Measurements from ENCODE around the gene AIF1L.

AIF1L gene

GRCh38 chr9:131096269-131097125 lies at the start of gene AIF1L:
TSS of gene AIF1L (plus strand) at chr9:131096531. CDS start at chr9:131096630, 99 bp downstream.
- peak; percentile 86 for DNase-seq

- DNase-seq = peak; percentile 79
Observed at GRCh38 chr9:131046581-131047202, 49.6 kb upstream of the AIF1L start.

DNA sequence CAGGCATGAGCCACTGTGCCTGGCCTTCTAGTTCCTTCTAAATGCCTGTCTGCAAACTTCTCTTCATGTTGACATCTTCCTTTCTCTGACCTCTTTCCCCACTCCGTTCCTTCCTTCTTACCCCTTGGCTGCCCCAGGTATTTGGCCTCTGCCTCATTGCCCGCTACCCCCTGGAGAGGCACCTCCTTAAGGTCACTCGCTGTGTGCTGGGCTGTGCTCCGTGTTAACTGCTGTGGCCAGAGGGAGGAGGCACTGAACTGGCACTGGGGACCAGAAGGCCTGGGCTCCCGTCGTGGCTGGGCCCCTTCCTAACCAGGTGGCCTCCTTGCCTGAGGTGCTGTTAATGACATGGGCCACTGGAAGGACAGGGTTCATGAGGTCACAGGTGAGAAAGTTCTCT lies 48.0 kb upstream of the AIF1L start:
- no peak for DNase-seq

- no peak for DNase-seq
Observed at GRCh38 chr9:131048820-131049219, 47.5 kb upstream of the AIF1L start.

- no peak for DNase-seq
Observed at GRCh38 chr9:131049829-131050715, 46.3 kb upstream of the AIF1L start.

DNA sequence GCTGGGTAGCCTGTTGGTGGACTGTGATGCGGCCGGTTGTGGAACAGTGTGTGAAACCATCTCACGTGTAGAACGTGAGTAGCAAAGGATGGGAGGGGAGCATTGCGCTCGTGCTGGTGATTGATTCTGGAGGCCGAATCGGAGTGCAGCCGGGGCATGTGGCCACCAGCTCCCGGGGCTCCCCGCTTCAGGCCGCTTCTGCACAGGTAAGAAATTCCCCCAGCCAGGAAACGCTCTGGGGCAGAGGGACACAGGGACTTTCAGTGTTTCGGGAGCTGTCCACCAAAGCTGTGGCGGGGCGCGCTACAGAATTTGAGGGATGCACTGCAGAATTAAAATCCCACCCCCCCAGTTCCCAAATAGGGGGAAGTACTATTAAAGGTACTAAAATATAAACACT lies 45.5 kb upstream of the AIF1L start:
- no peak for DNase-seq

GRCh38 chr9:131051592-131052517 lies 44.5 kb upstream of the AIF1L start:
- no peak for DNase-seq

GRCh38 chr9:131053896-131054295 lies 42.4 kb upstream of the AIF1L start:
- DNase-seq = no peak

- no peak for DNase-seq
Observed at GRCh38 chr9:131056781-131057506, 39.4 kb upstream of the AIF1L start.

DNA sequence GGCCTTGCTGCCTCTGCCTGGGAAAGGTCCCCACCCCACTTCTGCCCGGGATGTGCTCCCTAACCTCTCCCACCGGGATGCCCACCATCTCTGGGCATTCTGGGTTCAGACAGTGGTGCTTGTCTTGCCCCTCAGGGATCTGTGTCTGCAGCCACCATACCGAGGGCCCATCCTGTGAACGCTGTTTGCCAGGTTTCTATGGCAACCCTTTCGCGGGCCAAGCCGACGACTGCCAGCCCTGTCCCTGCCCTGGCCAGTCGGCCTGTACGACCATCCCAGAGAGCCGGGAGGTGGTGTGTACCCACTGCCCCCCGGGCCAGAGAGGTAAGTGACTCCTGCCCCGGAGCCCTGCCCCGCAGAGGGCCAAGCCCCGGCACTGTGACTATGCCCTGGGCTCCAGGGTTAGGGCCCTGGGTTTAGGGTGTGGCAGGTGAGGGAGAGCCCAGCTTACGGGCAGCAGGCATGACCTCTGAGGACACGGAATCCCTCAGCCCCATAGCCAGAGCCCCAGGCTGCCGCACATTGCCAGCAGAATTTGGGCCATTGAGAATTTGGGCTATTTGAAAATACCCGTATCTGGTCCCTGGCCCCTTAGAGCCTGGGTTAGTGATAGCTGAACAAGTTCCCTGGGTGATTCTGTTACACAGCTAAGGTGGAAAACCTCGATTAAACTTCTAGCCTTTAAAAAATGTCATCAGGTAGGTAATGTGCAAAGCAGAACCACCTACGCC lies 35.3 kb upstream of the AIF1L start:
- DNase-seq = no peak

GRCh38 chr9:131062969-131063368 lies 33.4 kb upstream of the AIF1L start:
- DNase-seq = no peak

DNA sequence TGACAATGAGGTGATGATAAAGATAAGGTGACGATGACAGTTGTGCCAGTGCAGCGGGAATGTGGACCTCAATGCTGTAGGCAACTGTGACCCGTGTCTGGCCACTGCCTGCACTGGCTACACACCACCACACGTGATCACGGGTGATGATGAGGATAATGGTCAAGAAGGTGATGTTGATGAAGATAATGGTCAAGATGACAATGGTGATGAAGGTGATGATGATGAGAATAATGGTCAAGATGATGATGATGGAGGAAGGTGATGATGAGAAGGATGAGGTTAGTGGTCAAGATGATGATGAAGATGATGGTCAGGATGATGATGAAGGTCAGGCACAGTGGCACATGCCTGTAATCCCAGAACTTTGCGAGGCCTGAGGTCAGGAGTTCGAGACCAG lies 30.7 kb upstream of the AIF1L start:
- DNase-seq = no peak

- DNase-seq = no peak
Observed at GRCh38 chr9:131067625-131068024, 28.7 kb upstream of the AIF1L start.

DNA sequence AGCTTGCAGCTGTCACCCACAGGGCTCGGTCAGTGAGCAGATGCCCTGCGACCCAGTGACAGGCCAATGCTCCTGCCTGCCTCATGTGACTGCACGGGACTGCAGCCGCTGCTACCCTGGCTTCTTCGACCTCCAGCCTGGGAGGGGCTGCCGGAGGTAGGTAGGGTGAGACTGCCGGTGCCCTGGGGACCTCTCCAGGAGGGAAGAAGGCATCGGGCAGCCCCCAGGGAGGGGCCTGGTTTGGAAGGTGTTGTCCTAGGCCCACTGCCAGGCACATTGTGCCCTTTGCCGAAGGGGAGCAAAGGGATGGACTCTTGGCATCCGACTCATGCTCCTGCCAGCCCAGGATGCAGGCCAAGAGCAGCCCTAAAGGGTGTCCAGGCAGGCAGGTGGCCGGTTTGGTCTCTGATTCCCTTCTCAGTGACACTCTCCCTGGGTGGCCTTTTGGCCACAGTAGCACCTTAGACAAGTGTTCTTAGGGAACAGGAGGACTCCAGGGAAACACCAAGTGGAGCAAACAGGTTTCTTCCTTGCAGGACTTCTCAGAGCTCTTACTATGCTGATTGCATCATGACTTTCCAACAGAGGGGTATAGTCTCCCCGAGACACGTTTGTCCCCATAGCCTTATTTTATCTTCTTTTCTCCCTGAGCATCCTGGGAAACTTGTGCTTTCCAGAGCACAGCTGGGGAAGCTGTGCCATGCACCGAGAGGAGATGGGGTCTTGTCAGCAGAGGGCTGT lies 28.1 kb upstream of the AIF1L start:
- no peak for DNase-seq

- DNase-seq = no peak
Observed at GRCh38 chr9:131069699-131070098, 26.6 kb upstream of the AIF1L start.

DNA sequence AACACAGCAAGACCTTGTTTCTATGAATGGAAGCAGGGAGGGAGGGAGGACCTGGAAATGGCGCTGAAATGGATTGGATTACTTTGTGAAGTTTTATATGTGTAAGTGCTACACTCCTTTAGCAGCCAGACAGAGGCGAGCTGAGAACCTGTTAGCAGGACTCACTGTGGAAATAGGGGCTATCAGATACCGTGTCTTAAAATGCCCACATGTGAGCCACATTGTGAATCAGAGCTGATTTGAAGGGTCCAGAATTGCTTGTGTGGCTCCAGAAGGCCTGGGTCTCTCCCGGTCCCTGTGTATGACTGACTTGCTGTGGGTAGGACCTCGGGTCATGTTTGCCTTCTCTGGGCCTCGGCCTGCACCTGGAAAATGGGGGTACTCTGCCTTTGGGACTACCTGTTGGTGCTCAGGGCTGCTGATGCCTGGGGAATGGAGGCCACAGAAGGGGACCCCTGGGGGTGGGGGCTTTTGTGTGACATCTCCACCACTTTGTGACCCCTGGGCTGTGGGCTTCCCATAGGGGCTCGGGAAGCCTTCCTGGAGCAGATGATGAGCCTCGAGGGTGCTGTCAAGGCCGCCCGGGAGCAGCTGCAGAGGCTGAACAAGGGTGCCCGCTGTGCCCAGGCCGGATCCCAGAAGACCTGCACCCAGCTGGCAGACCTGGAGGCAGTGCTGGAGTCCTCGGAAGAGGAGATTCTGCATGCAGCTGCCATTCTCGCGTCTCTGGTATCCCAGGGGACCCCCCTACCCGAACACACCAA lies 24.0 kb upstream of the AIF1L start:
- no peak for DNase-seq

DNA sequence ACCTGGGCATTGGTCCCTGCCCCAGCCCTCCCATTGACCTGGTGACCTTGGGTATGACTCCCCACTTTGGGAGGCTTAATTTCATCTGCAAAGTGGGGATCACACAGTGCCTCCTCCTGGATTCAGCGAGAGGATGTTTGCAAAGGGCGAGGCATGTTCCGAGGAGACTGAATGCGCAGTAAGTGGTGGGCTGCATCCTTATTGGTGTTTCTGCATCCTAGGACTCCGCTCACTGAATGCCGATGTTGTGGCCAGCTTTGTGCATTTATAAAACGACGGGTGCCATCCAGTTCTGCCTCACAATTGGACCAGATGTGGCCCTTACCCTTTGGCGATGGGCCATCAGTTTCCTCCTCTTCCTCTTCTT lies 23.5 kb upstream of the AIF1L start:
- DNase-seq = no peak

DNA sequence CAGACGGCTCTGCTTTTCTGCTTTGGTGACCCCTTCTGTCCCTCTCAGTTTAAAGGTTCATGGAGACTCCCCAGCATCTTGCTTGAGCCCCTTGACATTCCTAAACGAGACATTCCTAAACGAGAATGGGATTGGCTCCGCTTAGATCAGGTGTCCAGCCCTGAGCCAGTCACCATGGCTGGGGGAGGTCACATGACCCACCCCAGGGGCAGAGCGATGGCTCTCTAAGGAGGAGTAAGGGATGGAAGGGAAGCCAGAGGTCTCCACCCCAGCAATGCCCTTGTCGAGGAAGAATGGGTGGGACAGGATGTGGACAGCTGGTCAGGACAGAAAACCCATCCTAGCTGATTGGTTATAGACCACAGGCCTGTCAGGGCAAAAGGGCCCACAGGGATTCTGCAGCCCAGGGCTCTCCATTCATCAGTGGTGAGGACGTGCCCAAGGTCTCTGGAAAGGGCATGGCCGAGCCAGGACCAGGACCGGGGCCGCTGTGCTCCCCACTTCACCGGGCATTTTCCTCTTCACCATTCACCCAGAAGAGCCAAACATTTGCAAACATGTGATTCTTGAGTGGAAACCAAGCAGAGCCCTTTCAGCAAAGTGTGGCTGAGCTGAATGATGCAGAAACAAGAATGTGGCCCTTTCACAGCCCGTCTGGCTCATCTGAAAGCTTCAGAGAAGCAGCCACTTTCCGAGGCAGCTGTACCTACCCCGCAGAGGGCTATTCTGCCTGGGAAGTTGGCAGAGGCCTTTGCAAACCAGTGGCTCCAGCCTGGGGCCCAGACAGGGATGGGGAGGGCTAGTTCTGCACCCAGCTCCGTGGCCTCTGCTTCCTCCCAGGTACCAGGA lies 19.8 kb upstream of the AIF1L start:
- no peak for DNase-seq
